Measurements from ENCODE around the gene DNAH11.

DNA sequence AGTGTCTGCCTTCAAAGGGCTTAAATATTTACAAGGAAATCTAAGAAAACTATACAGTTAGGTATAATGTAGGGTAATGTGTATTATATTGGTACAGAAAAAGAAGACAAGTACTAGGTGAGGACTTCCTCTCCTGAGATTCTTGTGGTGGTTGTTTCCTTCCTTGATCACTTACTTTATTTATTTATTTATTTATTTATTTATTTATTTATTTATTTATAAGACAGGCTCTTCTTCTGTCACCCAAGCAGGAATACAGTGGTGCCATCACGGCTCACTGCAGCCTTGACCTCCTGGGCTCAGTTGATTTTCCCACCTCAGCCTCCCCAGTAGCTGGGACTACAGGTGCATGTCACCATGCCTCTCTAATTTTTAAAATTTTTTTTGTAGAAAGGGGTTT is 18.2 kb upstream of the DNAH11 start:
- TF ChIP-seq GATA2 (IDR thresholded peaks at IDR 0.05; ENCODE audit: low read depth, low read length) = no peak
- no peak for TF ChIP-seq GATA3 (IDR thresholded peaks at IDR 0.05; ENCODE audit: low read depth, low read length)

Data from SH-SY5Y (cell line).